NCI-H69 (cell line): Measurements from ENCODE around the gene RNF133.

Experiments used
- DNase-seq: peaks from one replicate; lab custom pipeline; 2025; lab: John Stamatoyannopoulos, UW

The RNF133 gene, protein sequence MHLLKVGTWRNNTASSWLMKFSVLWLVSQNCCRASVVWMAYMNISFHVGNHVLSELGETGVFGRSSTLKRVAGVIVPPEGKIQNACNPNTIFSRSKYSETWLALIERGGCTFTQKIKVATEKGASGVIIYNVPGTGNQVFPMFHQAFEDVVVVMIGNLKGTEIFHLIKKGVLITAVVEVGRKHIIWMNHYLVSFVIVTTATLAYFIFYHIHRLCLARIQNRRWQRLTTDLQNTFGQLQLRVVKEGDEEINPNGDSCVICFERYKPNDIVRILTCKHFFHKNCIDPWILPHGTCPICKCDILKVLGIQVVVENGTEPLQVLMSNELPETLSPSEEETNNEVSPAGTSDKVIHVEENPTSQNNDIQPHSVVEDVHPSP

DNA sequence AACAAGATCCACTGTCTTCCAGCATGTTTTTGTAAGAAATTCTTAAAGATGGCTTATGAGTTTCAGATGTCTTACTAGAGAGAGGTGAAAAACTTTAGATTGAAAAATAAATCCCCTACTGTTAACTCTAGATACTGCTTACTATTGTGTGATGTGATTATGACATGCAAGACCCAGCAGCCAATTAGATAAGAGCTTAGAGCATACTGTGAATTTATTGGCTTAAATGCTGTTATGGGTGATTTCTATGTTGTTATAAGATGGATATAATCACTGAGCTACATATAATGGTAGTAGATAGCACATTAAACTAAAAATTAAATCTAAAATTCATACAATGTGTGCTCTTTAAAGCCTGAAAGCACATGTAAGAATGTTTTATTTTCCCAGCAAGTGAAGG, at the start of gene RNF133:
TSS of gene RNF133 (minus strand) at position 101 of the 400 bp plus-strand sequence. CDS start 199 bp downstream, outside the sequence.
- no peak for DNase-seq

DNA sequence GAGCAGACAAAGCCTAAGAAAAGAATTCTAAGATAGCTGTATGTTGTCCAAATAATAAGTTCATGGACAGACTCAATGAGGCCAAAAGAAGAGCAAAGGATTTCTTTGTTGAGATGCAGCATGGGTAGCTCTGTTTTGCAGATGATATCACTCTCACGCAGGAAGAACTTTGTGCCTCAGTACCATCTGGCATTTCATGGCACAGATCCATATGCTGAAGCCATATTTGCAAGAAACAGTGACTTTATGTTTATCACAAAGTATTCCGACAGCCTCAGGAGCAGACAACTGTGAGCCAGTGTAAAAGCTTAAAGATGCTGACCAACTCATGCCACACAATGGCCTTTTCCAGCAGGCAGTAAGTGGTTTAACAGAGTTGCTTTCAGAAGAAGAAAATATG, 49.3 kb upstream of the RNF133 start:
- DNase-seq, result peak; percentile 67

DNA sequence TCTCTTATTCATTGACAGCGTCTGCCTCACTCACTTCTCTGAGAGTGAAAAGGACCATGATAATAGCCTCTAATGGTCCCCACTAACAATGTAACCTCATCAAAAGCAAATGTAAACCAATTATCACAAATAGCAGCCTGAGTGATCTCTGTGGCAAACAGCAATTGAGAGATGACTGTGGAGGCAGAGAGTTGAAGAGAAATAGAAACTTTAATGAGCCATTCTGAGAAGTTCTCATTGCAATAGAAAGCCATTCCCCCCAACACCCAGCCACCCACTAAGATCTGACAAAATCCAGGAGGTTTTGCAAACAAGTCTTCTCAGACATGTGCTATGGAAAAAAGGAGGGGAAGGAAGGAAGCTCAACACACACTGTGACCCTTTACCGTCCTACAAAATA, 48.0 kb upstream of the RNF133 start:
- DNase-seq, result peak; percentile 95

DNA sequence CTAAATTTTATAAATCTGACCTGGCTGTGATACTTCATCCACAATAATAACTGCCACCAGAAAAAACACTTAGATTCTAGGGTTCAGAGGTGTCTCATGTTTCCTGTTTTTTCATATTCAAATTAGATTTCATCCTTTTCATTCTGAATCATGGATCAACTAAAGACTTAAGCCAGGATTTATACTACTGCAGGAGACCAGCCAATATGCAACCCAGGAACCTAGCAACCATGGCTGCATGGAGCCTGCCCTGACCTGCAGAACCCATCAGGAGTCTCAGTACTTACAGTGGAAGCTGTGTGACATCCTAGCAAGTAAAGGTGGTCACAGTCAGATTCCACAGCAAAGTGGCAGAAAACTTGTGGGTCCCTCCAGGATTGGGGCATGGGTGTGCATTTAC, 44.3 kb upstream of the RNF133 start:
- DNase-seq, result peak; percentile 81

DNA sequence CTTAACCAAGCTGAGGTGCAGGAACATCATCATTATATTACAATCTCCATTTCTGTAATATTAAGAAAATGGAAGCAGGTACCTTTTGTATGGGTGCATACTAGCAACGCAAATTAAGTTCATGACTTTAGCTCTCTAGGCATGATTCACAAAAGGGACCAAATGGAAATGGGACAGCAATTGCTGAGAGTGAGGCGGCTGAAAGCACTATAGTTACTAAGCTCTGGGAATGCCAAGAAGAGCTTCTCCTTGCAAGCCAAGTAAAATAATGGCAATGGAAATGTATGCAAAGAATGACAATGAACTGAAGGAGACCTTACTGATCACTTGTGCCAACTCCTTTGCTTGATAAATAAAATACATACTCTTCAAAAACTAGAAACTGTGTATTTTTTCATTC, 40.0 kb upstream of the RNF133 start:
- no peak for DNase-seq

DNA sequence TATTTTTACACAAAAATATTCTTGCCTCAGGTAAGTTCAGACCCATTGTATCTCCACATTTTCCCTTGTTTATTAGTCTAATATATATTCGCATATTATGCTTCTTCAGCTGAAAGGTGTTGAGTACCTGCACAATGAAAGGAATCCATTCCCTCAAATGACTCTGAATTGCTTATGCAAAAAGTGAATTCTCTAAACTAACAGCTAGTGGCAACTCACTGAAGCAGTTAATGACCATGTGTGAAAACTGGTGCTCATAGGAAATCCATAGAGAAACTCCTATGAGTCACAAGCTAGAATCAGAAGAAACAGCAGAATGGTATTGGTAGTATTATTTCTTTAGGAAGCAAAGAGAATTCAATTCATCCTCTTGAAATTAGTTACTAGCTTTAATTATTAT, 37.3 kb upstream of the RNF133 start:
- DNase-seq, result no peak

DNA sequence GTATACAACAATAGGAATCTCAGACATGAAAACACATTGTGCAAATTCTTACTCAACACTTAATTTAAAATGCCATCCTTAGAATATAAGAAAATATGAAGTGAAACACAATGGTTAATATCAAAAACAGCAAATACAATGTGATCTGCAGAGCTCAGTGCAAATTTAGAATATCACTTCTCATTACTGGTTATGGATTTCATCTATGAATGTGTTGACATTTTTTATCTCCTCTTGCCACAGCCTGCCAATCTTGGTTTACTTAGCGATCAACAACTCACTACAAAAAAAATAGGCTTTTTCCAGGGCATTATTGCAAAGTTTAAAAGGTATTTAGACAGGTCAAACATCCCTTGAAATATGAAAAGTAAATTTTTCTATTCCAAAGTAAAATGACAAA, 28.8 kb upstream of the RNF133 start:
- no peak for DNase-seq

DNA sequence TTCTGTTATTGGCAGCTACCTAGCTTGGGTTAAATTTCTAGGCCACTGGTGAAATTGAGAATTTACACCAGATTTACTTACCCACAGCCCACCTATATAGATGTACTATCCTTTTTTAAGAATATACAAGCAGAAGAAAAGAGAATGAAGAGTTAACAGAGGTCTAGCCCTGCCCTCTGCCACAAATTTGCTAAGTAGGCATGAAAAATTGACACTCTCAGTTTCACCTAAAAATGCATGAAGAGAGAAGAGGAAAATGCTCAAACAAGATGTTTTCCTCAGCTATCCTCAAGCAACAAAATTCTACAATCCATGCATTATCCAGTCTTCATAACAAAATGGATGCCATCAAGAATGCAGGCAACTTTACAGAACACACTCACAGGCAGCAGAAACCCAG, 28.4 kb upstream of the RNF133 start:
- DNase-seq, result no peak

DNA sequence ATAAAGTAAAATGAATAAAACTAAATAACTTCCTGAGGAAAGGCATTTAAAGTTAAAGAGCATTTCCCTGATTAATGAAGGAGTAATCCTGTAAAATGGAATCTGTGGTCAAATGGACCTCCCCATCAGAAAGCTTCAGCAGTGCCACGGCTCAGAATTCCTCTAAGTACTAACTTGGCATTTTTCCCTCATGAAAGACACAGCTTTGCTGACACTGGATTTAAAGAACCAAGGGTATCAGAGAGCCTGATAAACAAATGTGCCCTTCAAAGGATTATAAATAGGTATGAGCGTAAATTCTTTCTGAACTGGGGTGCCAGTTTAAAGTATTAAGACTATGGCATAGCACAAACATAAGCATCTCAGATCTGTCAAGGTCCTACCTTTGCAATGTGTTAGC, 28.0 kb upstream of the RNF133 start:
- DNase-seq, result peak; percentile 22

DNA sequence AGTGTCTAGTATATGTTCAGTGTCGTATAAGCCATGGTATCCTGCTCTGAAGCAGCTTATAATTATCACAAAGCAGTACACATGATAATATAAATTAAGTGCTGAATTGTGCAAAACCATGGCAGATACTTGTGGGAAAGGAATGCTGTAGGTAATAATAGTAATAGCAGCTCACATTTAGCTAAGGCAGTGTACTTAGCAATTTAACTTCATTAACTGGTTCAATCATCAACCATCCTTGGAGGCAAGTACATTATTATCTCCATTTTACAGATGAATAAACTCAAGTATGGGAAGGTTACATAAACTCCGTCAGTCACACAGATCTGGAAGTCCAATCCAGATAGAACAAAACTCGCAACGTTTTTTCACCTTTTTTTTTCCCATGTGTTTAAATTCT, 25.4 kb upstream of the RNF133 start:
- DNase-seq, result no peak

DNA sequence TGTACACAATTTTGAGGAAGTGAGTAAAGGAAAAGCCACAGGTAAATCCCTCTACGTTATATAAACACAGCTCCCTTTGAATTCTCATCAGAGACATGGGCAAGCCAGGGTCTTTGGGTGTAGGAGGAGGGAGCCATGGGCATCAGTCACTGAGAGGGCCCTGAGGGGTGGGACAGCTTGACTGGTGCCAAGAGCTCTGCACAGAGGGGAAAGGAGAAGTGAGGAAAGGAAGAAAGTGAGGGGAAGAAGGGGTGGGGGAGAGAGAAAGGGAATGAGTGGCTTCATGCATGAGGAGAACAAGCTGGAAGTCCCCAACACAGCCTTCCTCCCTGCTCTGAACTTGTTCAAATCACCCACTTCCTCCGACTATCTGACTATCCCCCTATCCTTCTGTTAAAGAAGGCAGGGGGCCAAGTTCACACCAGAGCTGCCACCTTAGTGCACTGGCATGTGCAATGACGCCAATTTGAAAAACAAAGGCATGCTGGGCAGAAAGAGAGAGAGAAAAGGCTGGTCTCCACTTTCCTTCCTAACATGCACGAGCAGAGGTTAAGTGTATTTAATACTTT, 20.2 kb upstream of the RNF133 start:
- DNase-seq, result no peak

DNA sequence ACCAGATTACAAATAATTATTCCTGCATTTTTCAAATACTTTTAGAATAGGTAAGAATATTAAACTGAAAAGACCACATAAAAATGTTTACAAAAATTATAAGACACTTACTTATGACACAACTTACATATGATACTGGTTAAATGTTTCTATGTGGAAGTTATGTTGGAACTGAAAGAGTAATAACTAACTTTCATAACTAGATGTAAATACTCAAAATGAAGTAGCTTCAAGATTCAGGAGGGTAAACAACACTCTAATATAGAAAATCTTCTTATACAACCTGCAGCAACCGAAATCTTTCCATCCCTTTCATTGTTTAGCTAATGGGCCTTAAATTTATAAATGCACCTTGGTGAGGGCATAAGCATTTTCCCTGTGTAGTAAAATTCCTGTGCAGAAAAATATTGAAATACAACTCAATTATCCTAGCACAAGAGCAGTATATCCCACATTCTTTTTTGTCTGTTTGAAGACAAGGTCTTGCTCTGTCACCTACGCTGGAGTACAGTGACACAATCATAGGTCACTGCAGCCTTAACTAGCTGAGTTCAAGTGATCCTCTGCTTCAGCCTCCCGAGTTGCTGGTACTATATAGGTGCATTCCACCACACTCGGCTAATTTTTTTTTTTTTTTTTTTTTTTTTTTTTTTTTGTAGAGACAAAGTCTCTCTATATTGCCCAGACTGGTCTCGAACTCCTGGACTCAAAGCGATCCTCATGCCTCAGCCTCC, 18.6 kb upstream of the RNF133 start:
- no peak for DNase-seq

DNA sequence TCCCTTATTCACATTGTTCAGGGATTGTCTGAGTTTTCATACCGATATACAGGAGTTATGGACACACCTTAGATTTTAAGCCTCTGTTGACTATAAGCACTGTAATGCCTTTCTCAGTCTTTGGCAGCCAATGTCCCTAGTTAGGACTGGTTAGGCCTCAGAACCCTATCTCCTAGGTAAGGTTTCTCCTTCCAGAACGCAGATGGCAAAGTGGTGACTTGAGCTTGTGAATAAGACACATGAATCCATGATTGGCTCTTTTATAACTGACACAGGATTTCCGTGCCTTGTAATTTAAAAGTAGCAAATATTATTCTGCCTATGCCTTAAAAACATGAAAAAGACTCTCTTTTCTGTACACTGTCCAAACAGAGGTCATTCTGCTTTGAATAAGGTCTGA, 16.3 kb upstream of the RNF133 start:
- DNase-seq, result no peak

DNA sequence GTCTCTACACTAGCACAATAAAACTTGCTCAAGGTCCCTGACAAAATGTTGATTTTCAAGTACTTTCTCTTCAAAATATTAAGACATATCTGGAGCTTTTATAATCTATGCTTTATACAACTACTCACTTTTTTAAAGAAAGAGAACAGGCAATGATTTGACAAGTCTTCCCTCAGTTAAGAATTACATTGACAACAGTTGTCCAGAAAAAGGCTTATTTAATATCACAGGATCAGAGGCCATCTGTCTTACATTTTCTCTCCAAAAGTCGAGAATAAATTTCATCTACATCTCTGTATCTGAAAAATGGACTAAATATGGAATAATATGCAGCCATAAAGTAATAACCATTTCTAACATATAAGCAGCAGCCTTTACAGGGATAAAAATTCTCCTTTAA, 12.0 kb upstream of the RNF133 start:
- no peak for DNase-seq

DNA sequence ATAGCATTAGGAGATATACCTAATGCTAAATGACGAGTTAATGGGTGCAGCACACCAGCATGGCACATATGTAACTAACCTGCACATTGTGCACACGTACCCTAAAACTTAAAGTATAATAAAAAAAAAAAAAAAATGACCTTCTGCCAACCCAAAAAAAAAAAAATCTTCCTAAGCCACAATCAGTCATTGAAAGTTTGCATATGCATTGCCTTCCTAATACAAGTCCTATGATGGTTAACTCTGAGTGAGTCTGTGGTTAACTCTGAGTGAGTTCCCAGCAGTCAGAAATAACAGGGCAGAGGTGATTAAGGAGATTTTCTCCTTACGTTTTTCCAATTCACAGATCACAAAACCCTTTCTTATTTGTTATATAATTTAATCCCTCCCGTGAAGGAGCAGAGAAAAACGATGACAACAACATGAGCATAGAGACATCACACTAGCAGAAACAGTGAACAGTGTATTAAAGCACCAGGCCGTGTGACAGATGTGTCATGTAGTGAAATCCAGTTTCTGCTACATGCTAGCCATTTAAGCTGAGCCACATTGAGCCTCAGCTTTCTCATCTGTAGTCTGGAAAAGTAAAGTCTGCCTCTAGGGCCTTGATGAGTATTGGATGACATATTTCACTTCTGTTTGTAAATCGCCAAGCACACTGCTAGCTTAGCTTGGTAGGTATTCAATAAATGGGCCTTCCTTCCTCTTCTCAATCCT, 11.2 kb upstream of the RNF133 start:
- no peak for DNase-seq

DNA sequence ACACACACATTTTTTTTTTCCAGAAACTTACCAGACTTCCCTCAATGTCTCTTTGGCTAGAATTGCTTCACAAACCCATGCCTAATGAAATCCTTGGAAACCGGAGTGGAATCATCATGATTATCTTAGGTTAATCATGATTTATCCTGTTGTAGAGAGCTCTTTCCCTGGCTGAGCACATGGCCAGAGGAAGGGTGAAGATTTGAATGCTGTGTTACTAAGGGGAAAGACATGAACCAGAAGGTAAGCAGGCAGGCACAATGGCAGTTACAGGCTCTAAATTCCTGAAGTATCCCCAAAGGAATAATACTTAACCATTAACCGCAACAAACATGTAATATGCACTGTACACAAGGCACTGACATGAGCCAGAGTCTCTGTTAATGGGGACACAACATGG, 7.9 kb upstream of the RNF133 start:
- no peak for DNase-seq

DNA sequence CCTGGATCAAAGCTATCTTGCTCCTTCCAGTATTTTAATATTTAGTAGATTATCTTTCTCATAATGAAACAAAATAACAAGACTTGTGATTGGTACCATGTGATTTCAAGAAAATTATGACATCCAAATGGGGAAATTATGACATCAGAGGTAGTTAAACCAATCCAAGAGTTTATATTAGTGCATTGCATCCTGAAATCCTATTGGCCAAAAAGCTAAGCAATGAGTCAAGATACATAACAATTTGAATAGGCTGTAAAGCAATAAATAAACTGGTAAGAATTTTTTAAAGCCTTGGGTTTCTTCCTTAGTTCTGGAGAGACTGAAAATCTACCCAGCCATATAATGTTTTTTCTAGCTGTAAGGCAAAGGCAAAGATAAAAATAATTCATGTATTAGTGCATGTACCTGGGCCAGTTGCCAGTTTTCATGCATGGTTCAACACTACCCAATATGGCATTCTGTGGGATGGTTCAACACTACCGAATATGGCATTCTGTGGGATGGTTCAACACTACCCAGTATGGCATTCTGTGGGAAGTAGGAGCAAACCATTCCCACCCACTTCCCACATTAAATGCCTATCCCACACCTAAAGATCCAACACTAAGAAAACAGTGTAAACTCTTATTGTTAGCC, 4.1 kb upstream of the RNF133 start, which contains the start of gene RNF148:
TSS of gene RNF148 (minus strand) at position 51 of the 639 bp plus-strand sequence. CDS start 172 bp downstream, outside the sequence.
- peak; percentile 14 for DNase-seq

DNA sequence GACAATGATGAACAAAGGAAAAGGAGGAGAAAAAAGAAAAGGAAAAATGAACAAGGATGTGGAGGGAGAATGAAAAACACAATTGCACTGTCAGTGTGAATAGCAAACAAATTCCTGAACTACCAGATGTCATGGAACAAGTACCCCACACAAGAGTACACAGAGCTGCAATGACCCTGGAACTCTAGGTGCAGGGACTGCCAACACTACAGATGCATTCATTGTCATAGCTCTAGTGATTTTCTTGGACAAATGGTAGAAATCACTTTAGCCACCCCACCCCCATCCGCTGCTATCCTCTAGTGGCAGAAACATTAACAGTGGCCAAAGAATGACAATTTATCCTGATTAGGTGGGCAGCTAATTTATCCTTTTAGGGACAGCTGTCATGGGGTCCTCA, 3.1 kb downstream of the RNF133 start:
- no peak for DNase-seq

DNA sequence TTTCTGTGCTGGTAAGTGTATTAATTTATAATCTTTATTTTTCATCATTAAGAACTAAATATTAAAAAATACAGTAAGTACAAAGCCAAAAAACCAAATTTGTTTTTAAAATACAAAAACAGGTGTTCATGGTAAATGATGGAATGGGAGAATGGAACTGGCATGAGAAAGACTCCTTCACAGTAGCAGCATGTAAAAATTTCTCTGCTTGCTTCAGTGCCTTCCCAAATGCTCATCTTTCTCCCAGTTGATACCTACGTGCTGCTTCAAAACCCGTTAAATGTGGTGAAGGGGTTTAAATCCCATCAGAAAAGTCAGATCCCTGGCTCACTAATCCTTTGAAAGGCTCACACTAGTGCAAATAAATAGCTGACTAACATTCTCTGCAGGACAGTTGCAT, 4.2 kb downstream of the RNF133 start:
- DNase-seq, result no peak

DNA sequence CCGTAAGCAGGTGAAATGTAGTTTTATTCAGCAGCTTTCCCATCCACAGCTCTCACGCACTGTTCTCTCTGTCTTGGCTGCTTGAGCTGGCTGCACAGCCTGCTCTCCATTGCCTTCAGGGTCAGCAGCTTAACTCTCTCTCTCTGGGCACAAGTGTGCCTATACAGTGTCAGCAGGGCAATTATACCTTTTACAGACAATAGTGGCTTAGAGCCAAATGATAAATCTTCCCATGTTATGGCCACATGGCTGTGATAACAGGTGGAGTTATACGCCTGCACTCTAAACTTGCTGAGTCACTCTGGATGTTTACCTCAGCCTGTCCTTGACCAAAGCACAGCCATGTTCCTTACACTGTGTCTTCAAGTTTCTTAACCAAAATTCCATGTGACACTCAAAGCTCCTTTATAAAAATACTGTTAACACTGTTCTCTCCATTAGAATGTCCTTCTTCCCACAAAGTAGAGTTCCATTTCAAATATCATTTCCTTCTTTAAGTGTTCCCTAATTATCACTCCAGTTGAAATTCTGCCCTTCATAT, 6.1 kb downstream of the RNF133 start:
- DNase-seq, result peak; percentile 35

DNA sequence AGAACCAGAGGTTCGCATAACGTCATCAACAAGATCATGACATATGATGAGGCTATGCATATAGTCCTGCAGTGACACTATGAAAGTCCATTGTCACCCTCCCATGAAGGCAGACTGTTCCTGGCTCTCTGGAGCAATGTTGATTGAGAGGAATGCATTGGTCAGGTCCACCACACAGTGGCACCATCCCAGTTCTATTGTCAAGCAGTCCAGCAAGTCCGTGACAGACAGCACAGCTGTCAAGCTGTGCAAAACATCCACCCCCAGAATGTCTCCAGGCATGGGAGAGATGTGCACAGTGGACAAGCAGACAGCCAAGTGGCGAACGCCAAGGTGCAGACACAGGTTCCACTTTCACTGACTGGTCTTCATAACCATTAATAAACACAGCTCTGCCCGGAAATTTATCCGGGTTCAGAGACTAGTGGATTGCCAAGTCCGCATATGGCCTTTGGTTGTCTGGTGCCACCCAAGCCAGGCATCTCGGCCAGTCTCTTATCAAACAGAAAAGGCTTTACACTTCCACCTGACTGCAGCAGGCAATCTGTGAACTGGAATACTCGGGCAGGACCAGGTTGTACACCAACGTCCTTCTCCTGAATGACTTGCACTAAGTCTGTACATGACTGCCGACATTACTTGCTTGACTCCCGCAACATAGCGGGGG, 7.2 kb downstream of the RNF133 start:
- no peak for DNase-seq
